Measurements from ENCODE around the gene RASGRF1.

Gene RASGRF1

DNA sequence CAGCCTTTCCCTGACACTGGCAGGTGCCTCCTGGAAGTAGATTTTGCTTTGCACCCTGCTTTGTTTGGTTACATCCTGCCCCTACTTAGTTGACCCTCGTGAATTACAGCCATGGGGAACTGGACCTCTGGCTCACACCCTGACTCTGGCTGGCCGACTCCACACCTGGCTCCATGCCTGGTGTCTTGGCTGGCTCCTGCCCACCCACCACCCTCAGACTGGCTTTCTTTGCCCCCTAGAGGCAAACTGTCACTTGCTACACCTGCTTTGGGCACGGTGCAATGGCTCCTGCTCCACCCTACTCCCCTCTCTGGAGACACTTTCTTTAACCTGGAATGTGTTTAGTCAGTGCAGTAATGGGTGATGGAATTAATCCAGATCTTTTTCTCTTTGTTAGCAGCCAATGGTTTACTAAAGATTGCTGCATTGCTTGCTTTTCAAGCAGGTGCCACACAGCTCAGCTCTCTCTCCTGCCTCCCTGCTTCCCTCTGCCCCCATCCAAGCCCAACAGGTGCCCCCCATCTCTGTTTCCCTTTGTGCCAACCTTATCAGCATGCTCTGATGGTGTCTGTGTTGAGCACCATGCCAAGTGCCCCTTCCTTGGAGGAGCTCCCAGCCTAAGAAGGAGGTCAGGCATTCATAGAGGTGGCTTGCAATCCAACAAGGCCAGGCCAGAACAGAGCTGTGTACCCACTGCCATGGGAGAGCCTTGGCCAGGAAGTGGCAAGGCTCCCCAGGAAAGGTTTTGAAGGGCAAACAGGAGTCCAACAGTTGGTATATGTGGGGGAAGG, 38.4 kb downstream of the RASGRF1 start:
- DNase-seq = no peak
- no peak for TF ChIP-seq GATA1 (IDR thresholded peaks at IDR 0.05; ENCODE audit: low read depth, low read length)
- no peak for TF ChIP-seq POLR2A (IDR thresholded peaks at IDR 0.05; ENCODE audit: low read length)

DNA sequence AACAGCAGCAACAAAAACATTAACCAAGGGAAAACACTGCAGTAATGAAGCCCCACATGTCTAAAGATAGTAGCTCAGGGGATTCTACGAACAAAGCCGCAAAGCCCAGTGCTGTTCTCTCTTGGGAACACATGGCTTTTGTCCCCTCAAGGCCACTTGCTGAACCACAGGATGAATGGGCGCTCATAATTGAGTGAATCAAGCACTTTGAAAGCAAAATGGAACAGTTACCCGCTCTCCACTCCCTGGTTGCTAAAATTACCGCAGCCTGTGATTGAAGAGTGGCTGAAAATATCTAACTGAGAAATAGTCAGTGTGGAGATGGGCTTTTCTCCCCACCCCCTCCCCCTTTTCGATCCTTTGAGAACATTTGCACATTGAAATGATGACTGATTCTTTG, 39.6 kb downstream of the RASGRF1 start:
- TF ChIP-seq GATA1 (IDR thresholded peaks at IDR 0.05; ENCODE audit: low read depth, low read length) (no peak), POLR2A (IDR thresholded peaks at IDR 0.05; ENCODE audit: low read length) (no peak)
- DNase-seq = no peak

DNA sequence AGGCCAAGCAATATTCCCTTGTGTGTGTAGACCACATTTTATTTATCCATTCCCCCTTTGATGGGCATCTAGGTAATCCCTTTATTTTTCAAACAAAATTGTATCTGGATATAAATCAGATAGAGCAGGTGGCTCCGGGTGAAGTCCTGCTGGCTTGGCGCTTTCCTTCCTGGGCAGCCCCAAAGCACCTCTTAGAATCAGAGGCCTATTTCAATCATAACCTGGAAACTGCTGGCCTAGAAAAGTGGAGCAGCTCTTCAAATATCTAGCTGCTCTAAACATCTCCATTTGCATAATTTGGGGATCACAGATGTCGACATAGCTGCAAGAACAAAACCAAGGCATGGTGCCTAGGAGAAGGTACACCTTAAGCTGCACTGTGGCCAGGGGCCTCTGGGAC, 40.2 kb downstream of the RASGRF1 start:
- no peak for DNase-seq
- TF ChIP-seq GATA1 (IDR thresholded peaks at IDR 0.05; ENCODE audit: low read depth, low read length) (no peak), POLR2A (IDR thresholded peaks at IDR 0.05; ENCODE audit: low read length) (no peak)

GRCh38 chr15:79049416-79049815, 41.2 kb downstream of the RASGRF1 start:
- TF ChIP-seq GATA1 (IDR thresholded peaks at IDR 0.05; ENCODE audit: low read depth, low read length) (no peak), POLR2A (IDR thresholded peaks at IDR 0.05; ENCODE audit: low read length) (no peak)
- no peak for DNase-seq

- no peak for DNase-seq
- TF ChIP-seq GATA1 (IDR thresholded peaks at IDR 0.05; ENCODE audit: low read depth, low read length) (no peak), POLR2A (IDR thresholded peaks at IDR 0.05; ENCODE audit: low read length) (no peak)
These were observed 42.7 kb downstream of the RASGRF1 start for GRCh38 chr15:79047676-79048439.

- DNase-seq = no peak
- no peak for TF ChIP-seq POLR2A (IDR thresholded peaks at IDR 0.05; ENCODE audit: low read length)
- TF ChIP-seq GATA1 (IDR thresholded peaks at IDR 0.05; ENCODE audit: low read depth, low read length) = no peak
These were observed 43.7 kb downstream of the RASGRF1 start for GRCh38 chr15:79046691-79047404.

DNA sequence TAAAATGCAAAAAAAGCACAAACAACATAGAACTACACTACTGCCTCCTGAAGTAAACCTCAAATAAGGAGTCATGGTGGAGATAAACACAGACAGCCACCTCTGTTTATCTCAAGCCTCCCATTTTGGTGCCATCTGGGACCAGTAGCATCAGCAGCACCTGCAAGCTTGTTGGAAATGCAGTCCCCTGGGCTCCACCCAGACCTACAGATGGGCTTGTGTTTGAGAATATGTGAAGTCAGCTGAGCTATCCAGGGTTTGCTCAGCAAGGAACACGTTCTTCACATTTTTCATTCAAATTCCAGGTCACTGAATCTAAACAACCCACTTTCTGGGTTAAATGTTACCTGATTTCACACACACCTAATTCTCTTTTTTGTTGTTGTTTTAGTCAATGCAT, 45.5 kb downstream of the RASGRF1 start:
- no peak for DNase-seq
- TF ChIP-seq GATA1 (IDR thresholded peaks at IDR 0.05; ENCODE audit: low read depth, low read length) (no peak), POLR2A (IDR thresholded peaks at IDR 0.05; ENCODE audit: low read length) (no peak)

- no peak for DNase-seq
- TF ChIP-seq POLR2A (IDR thresholded peaks at IDR 0.05; ENCODE audit: low read length) = no peak
- TF ChIP-seq GATA1 (IDR thresholded peaks at IDR 0.05; ENCODE audit: low read depth, low read length) = no peak
These were observed 48.2 kb downstream of the RASGRF1 start for GRCh38 chr15:79042213-79042928.

- no peak for TF ChIP-seq GATA1 (IDR thresholded peaks at IDR 0.05; ENCODE audit: low read depth, low read length)
- no peak for TF ChIP-seq POLR2A (IDR thresholded peaks at IDR 0.05; ENCODE audit: low read length)
- no peak for DNase-seq
These were observed 48.9 kb downstream of the RASGRF1 start for GRCh38 chr15:79041601-79042168.

- TF ChIP-seq POLR2A (IDR thresholded peaks at IDR 0.05; ENCODE audit: low read length) (no peak), GATA1 (IDR thresholded peaks at IDR 0.05; ENCODE audit: low read depth, low read length) (no peak)
- DNase-seq = no peak
These were observed 52.7 kb downstream of the RASGRF1 start for GRCh38 chr15:79037848-79038247.

DNA sequence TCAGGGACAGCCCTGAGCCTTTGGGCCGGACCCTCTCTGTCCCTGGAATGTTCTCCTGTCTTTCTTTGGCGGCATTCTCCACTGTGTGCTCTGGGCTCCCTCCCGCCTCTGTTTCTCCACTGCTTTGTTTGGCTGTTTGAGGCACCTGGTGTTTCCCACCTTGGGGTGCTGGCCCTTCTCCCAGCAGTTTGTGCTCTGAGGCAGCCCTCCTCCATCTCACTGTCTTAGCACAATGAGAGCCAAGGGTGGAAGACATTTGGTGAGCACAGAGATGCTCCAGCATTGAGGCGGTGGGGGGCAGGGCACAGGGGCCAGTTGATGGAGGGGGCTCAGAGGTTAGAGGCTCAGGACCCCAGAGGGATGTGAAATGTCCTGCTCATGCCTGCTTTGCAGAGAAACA, 54.3 kb downstream of the RASGRF1 start:
- TF ChIP-seq GATA1 (IDR thresholded peaks at IDR 0.05; ENCODE audit: low read depth, low read length) = no peak
- no peak for TF ChIP-seq POLR2A (IDR thresholded peaks at IDR 0.05; ENCODE audit: low read length)
- DNase-seq = no peak

- no peak for DNase-seq
These were observed 54.8 kb downstream of the RASGRF1 start for GRCh38 chr15:79035814-79036213.

GRCh38 chr15:79035111-79035601, 55.4 kb downstream of the RASGRF1 start:
- no peak for TF ChIP-seq POLR2A (IDR thresholded peaks at IDR 0.05; ENCODE audit: low read length)
- no peak for TF ChIP-seq GATA1 (IDR thresholded peaks at IDR 0.05; ENCODE audit: low read depth, low read length)
- no peak for DNase-seq

More at GRCh38 chr15:79035814-79036213, 54.8 kb downstream of the RASGRF1 start:
- TF ChIP-seq GATA1 (IDR thresholded peaks at IDR 0.05; ENCODE audit: low read depth, low read length) (no peak), POLR2A (IDR thresholded peaks at IDR 0.05; ENCODE audit: low read length) (no peak)

Measured in erythroblast (primary cell).